NCI-H2107 treated with DMSO at 0.1 percent for 48 hours (cell line): ENCODE measurements around the gene MGLL.
A peak's percentile ranks its signal among the peaks of the same experiment; 100 is the strongest.
"Not testable (repeated sequence)": the region's sequence is repeated elsewhere in the genome, so short reads cannot be mapped to it uniquely, and the experiment has no call there.

Source experiments
- DNase-seq: peaks from one replicate; lab custom pipeline; 2025; ENCODE audit not compliant: unreplicated experiment; lab: John Stamatoyannopoulos, UW

MGLL gene

GRCh38 chr3:127692501-127693335 lies 129.6 kb downstream of the MGLL start:
- no peak for DNase-seq

- no peak for DNase-seq
Observed at GRCh38 chr3:127691974-127692373, 130.3 kb downstream of the MGLL start.

GRCh38 chr3:127691489-127691888 lies 130.8 kb downstream of the MGLL start:
- DNase-seq: no peak

- no peak for DNase-seq
Observed at GRCh38 chr3:127690823-127691452, 131.4 kb downstream of the MGLL start.

GRCh38 chr3:127690106-127690505 lies 132.2 kb downstream of the MGLL start:
- DNase-seq: no peak

GRCh38 chr3:127689266-127689860 lies 133.0 kb downstream of the MGLL start:
- DNase-seq: no peak

GRCh38 chr3:127688416-127689265 lies 133.7 kb downstream of the MGLL start:
- DNase-seq: peak; percentile 35

- DNase-seq: no peak
Observed at GRCh38 chr3:127688022-127688415, 134.3 kb downstream of the MGLL start.

GRCh38 chr3:127687228-127687737 lies 135.0 kb downstream of the MGLL start:
- DNase-seq: no peak

GRCh38 chr3:127686512-127686894 lies 135.8 kb downstream of the MGLL start:
- no peak for DNase-seq

- no peak for DNase-seq
Observed at GRCh38 chr3:127685708-127686511, 136.4 kb downstream of the MGLL start.

- DNase-seq: no peak
Observed at GRCh38 chr3:127684871-127685707, 137.2 kb downstream of the MGLL start.

- no peak for DNase-seq
Observed at GRCh38 chr3:127682561-127682960, 139.8 kb downstream of the MGLL start.

GRCh38 chr3:127682175-127682554 lies 140.2 kb downstream of the MGLL start:
- DNase-seq: not testable (repeated sequence)

GRCh38 chr3:127680798-127681221 lies 141.5 kb downstream of the MGLL start:
- DNase-seq: no peak

- DNase-seq: no peak
Observed at GRCh38 chr3:127680146-127680661, 142.1 kb downstream of the MGLL start.

GRCh38 chr3:127679534-127680145 lies 142.7 kb downstream of the MGLL start:
- no peak for DNase-seq
